HCT116 (cell line): ENCODE measurements around the gene ZNF497. TPM values are rescaled to one million over a fixed set of nuclear protein-coding genes. Genes with fewer than 3 reads are reported as not detected.
"Not testable (repeated sequence)": the region's sequence is repeated elsewhere in the genome, so short reads cannot be mapped to it uniquely, and the experiment has no call there.

Experiments
- ATAC-seq: fragments of 200-7000 bp; cut with Tn5 transposase; 2 replicates; pipeline ENCODE4 v1.9.1; 2020; ENCODE audit warnings: mild to moderate bottlenecking, moderate library complexity
- BruUV-seq: library from RNA; stranded (reverse); fragments of 400-500 nt; replicated peaks from 2 replicates; lab custom pipeline; 2021; lab: Mats Ljungman, UMichigan
- CTCF ChIA-PET: fragments of 300-600 bp; sonication (Branson Sonifier 250); formaldehyde crosslinking; loops from one replicate; lab custom pipeline; 2021; ENCODE audit warnings: antibody characterized with exemption; lab: Charles Lee
- POLR2A ChIA-PET: fragments of 300-600, 350-600 bp; sonication (Branson Sonifier 250); formaldehyde crosslinking; loops from one replicate; lab custom pipeline; 2021; ENCODE audit warnings: antibody characterized with exemption; lab: Charles Lee
- RAD21 ChIA-PET, 2 experiments: fragments of 300-600 bp; sonication (Branson Sonifier 250); formaldehyde crosslinking; loops; one replicate each; lab custom pipeline; 2023; ENCODE audit warnings: low total read pairs in 2 of 2; ENCODE audit not compliant: uncharacterized antibody in 2 of 2, unreplicated experiment in 2 of 2, low non-redundant PET in 1 of 2; lab: Charles Lee
- DNase-seq: peaks from one replicate; pipeline ENCODE4 v3.0.0-alpha.2; 2010; ENCODE audit warnings: low read depth, low spot score
- H2AFZ ChIP-seq: fragments of 200-600 bp; shearing (Covaris generic), sonication (generic); 2 replicates; pipeline ENCODE4 v1.6.1; 2017; ENCODE audit warnings: low read depth, mixed run types, mixed read lengths, antibody characterized with exemption, low read length; ENCODE audit not compliant: poor library complexity, severe bottlenecking
- H3K27ac ChIP-seq: 2 replicates; pipeline ENCODE4 v1.5.1; 2012; ENCODE audit warnings: low read depth, low read length
- H3K27me3 ChIP-seq: fragments of 200-600 bp; sonication (generic); 2 replicates; pipeline ENCODE4 v1.6.1; 2016; ENCODE audit warnings: mixed run types, low read length, mixed read lengths; ENCODE audit not compliant: insufficient read depth
- H3K36me3 ChIP-seq, 2 experiments: fragments of 200-500 bp in 1 of 2; fragments of 200-600 bp in 1 of 2; sonication (Bioruptor generic) in 1 of 2; sonication (generic) in 1 of 2; 2 replicates each; pipeline versions ENCODE4 v1.5.1 to v1.6.1; 2014 to 2016; ENCODE audit warnings: low read length in 2 of 2, inconsistent platforms in 1 of 2, mixed read lengths in 1 of 2, mixed run types in 1 of 2; ENCODE audit not compliant: insufficient read depth in 2 of 2, control insufficient read depth in 1 of 2
- H3K4me1 ChIP-seq, 2 experiments: fragments of 200-600 bp in 1 of 2; sonication (generic) in 1 of 2; 2 replicates each; pipeline versions ENCODE4 v1.5.1 to v1.6.1; 2012 to 2017; ENCODE audit warnings: low read length in 2 of 2, inconsistent platforms in 1 of 2, mild to moderate bottlenecking in 1 of 2, mixed read lengths in 1 of 2, mixed run types in 1 of 2, moderate library complexity in 1 of 2; ENCODE audit not compliant: insufficient read depth in 2 of 2, control insufficient read depth in 1 of 2
- H3K4me2 ChIP-seq: fragments of 200-600 bp; sonication (generic); 2 replicates; pipeline ENCODE4 v1.6.1; 2017; ENCODE audit warnings: mixed run types, low read length, mixed read lengths
- H3K4me3 ChIP-seq, 2 experiments: fragments of 200-600 bp in 1 of 2; sonication (generic) in 1 of 2; replicated peaks in 1 of 2; 2 replicates each; pipeline ENCODE4 v1.5.1; 2011 to 2016; ENCODE audit warnings: low read length in 2 of 2, control low read depth in 1 of 2, low read depth in 1 of 2, mild to moderate bottlenecking in 1 of 2, mixed read lengths in 1 of 2, mixed run types in 1 of 2
- H3K79me2 ChIP-seq: fragments of 200-600 bp; sonication (generic); 2 replicates; pipeline ENCODE4 v1.6.1; 2017; ENCODE audit warnings: mild to moderate bottlenecking, mixed run types, low read length, moderate library complexity, mixed read lengths; ENCODE audit not compliant: insufficient read depth
- H3K9ac ChIP-seq: fragments of 200-600 bp; sonication (generic); 2 replicates; pipeline ENCODE4 v1.6.1; 2016; ENCODE audit warnings: low read length, mixed read lengths
- H3K9me2 ChIP-seq: fragments of 200-600 bp; sonication (generic), shearing (Covaris generic); 2 replicates; pipeline ENCODE4 v1.6.1; 2017; ENCODE audit warnings: mixed run types, mild to moderate bottlenecking, moderate library complexity; ENCODE audit not compliant: insufficient read depth
- H3K9me3 ChIP-seq, 2 experiments: fragments of 200-500 bp in 1 of 2; fragments of 200-600 bp in 1 of 2; sonication (Bioruptor generic) in 1 of 2; sonication (generic) in 1 of 2; 2 replicates each; pipeline ENCODE4 v1.6.1; 2014 to 2017; ENCODE audit warnings: low read length in 2 of 2, mixed read lengths in 2 of 2, inconsistent platforms in 1 of 2, low read depth in 1 of 2, mild to moderate bottlenecking in 1 of 2, mixed run types in 1 of 2, moderate library complexity in 1 of 2; ENCODE audit not compliant: control insufficient read depth in 1 of 2, insufficient read depth in 1 of 2
- H4K20me1 ChIP-seq: fragments of 200-600 bp; sonication (generic), shearing (Covaris generic); 2 replicates; pipeline ENCODE4 v1.6.1; 2017; ENCODE audit warnings: mixed run types, mild to moderate bottlenecking, moderate library complexity; ENCODE audit not compliant: insufficient read depth
- CBX3 ChIP-seq: IDR thresholded peaks from 2 replicates; pipeline ENCODE4 v1.6.1; 2012; ENCODE audit warnings: low read depth
- CEBPB ChIP-seq: IDR thresholded peaks from 2 replicates; pipeline ENCODE4 v1.6.1; 2012; ENCODE audit warnings: low read depth
- ELF1 ChIP-seq: IDR thresholded peaks from 2 replicates; pipeline ENCODE4 v1.6.1; 2012; ENCODE audit warnings: low read depth, borderline replicate concordance
- EZH2 ChIP-seq: fragments of 200-600 bp; sonication (generic); IDR thresholded peaks from 2 replicates; pipeline ENCODE4 v1.6.1; 2017; ENCODE audit warnings: antibody characterized with exemption, mixed run types
- EZH2phosphoT487 ChIP-seq: fragments of 200-600 bp; IDR thresholded peaks from 2 replicates; pipeline ENCODE4 v1.6.1; 2018; ENCODE audit warnings: antibody characterized with exemption, borderline replicate concordance
- JUND ChIP-seq: IDR thresholded peaks from 2 replicates; pipeline ENCODE4 v1.6.1; 2012
- MAX ChIP-seq: IDR thresholded peaks from 2 replicates; pipeline ENCODE4 v1.6.1; 2012
- RAD21 ChIP-seq: IDR thresholded peaks from 2 replicates; pipeline ENCODE4 v1.6.1; 2012; ENCODE audit warnings: low read depth, mild to moderate bottlenecking
- SIN3A ChIP-seq: IDR thresholded peaks from 2 replicates; pipeline ENCODE4 v1.6.1; 2012; ENCODE audit warnings: low read depth
- SRF ChIP-seq: IDR thresholded peaks from 2 replicates; pipeline ENCODE4 v1.6.1; 2012; ENCODE audit warnings: low read depth
- ZNF274 ChIP-seq: fragments of 200-500 bp; sonication (Bioruptor generic); IDR thresholded peaks from 2 replicates; pipeline ENCODE4 v1.6.1; 2014; ENCODE audit warnings: mild to moderate bottlenecking, low read depth, low read length, inconsistent platforms
- intact Hi-C: fragments of 100-400 bp; cut with micrococcal nuclease; formaldehyde crosslinking; loops from 2 replicates; pipeline ENCODE4 v1.10.0; 2022
- total RNA-seq: library from RNA; stranded (reverse); gene quantifications from one replicate; pipeline ENCODE4 v1.2.1, GENCODE V29; 2021; ENCODE audit not compliant: unreplicated experiment

The ZNF497 gene
- total RNA-seq, 1 experiment from 2014 or later = 5.1 TPM

GRCh38 chr19:58403920-58404478 lies 41.4 kb upstream of the ZNF497 start:
- BruUV-seq, H3K9me2 ChIP-seq, RAD21 ChIA-PET, intact Hi-C loops, H3K4me3 ChIP-seq, H3K9ac ChIP-seq, H3K27me3 ChIP-seq, H3K27ac ChIP-seq, H4K20me1 ChIP-seq, H3K9me3 ChIP-seq, H3K36me3 ChIP-seq, H2AFZ ChIP-seq, DNase-seq, ATAC-seq, H3K4me2 ChIP-seq: not testable (repeated sequence)
- ChIA-PET CTCF (interaction anchor here (0.6 kb wide), 1 partner anchor 110 kb away, joined by 3 read pairs; no protein-coding TSS in a partner anchor), POLR2A (interaction anchor here (0.6 kb wide), 1 partner anchor 15 kb away, joined by 4 read pairs; no protein-coding TSS in a partner anchor)
- peaks cover 21 to 35% of the 10 kb centered on the region in 2 experiments for H3K4me1 ChIP-seq
- H3K79me2 ChIP-seq = peaks cover 33% of the 10 kb centered on the region

GRCh38 chr19:58401840-58402421 lies 39.4 kb upstream of the ZNF497 start:
- Histone ChIP-seq H3K79me2 (peaks cover 15% of the 10 kb centered on the region), H3K9me2 (no peaks in the 10 kb centered on the region), H2AFZ (no peak overlapping the region), H3K9me3 (no peaks in the 10 kb centered on the region), H3K9ac (peak overlapping the region; percentile 86), H3K36me3 (no peaks in the 10 kb centered on the region), H3K27me3 (no peaks in the 10 kb centered on the region), H3K4me3 (peak overlapping the region; percentile 68 to 83), H3K4me1 (peaks cover 15 to 26% of the 10 kb centered on the region in 2 experiments), H3K4me2 (peak overlapping the region; percentile 97), H4K20me1 (no peaks in the 10 kb centered on the region), H3K27ac (peak overlapping the region; percentile 80)
- CTCF ChIA-PET = no interaction called here
- no peak for ATAC-seq
- TSS peak; percentile 45 for BruUV-seq
- POLR2A ChIA-PET = interaction anchor here (0.7 kb wide), 1 partner anchor 152 kb away, joined by 4 read pairs; no protein-coding TSS in a partner anchor
- RAD21 ChIA-PET = no interaction called here
- DNase-seq = no peak
- TF ChIP-seq EZH2phosphoT487 = no peak
- no peak for TF ChIP-seq ZNF274
- no peak for TF ChIP-seq SRF
- TF ChIP-seq EZH2 = no peak
- TF ChIP-seq JUND = no peak
- no peak for TF ChIP-seq CBX3
- TF ChIP-seq MAX = no peak
- TF ChIP-seq ELF1 = no peak
- no peak for TF ChIP-seq SIN3A
- TF ChIP-seq RAD21 = no peak
- no peak for TF ChIP-seq CEBPB
- intact Hi-C loops = no loop called here
